Neural cell (in vitro differentiated cells): ENCODE results near the gene ADI1.
A peak's percentile ranks its signal among the peaks of the same experiment; 100 is the strongest.

Experiments
- EP300 ChIP-seq: fragments of 450-650 bp; conservative IDR thresholded peaks from 2 replicates; pipeline ENCODE4 v1.6.1; 2014; ENCODE audit warnings: antibody characterized with exemption, mild to moderate bottlenecking, moderate library complexity; ENCODE audit not compliant: poor library complexity, severe bottlenecking
- EZH2 ChIP-seq: fragments of 200-600, 300-800 bp; shearing (Covaris generic), sonication (generic); IDR thresholded peaks from 2 replicates; pipeline ENCODE4 v1.6.1; 2014; ENCODE audit warnings: antibody characterized with exemption, low read length, borderline replicate concordance, mild to moderate bottlenecking; ENCODE audit not compliant: insufficient read depth, poor library complexity, severe bottlenecking
- MXI1 ChIP-seq: fragments of 450-650 bp; conservative IDR thresholded peaks from 2 replicates; pipeline ENCODE4 v1.6.1; 2014; ENCODE audit warnings: antibody characterized with exemption, mild to moderate bottlenecking; ENCODE audit not compliant: poor library complexity, severe bottlenecking
- POLR2AphosphoS5 ChIP-seq: IDR thresholded peaks from 2 replicates; pipeline ENCODE4 v1.6.1; 2012
- RAD21 ChIP-seq: fragments of 450-650 bp; conservative IDR thresholded peaks from 2 replicates; pipeline ENCODE4 v1.6.1; 2014; ENCODE audit warnings: antibody characterized with exemption, mild to moderate bottlenecking, moderate library complexity
- REST ChIP-seq: IDR thresholded peaks from 2 replicates; pipeline ENCODE4 v1.6.1; 2012; ENCODE audit warnings: borderline replicate concordance
- SMC3 ChIP-seq: fragments of 450-650 bp; conservative IDR thresholded peaks from 2 replicates; pipeline ENCODE4 v1.6.1; 2014; ENCODE audit warnings: antibody characterized with exemption, mild to moderate bottlenecking, moderate library complexity; ENCODE audit not compliant: poor library complexity
- TAF1 ChIP-seq: IDR thresholded peaks from 2 replicates; pipeline ENCODE4 v1.6.1; 2012; ENCODE audit warnings: low read depth
- TF ChIP-seq, protein P1 (sequence below): fragments of 450-650 bp; IDR thresholded peaks from 2 replicates; pipeline ENCODE4 v1.5.1; 2014; ENCODE audit warnings: antibody characterized with exemption, mild to moderate bottlenecking, moderate library complexity; ENCODE audit not compliant: poor library complexity, severe bottlenecking

GRCh38 chr2:3470856-3471737, 48.2 kb downstream of the ADI1 start:
- TF ChIP-seq, protein P1, sequence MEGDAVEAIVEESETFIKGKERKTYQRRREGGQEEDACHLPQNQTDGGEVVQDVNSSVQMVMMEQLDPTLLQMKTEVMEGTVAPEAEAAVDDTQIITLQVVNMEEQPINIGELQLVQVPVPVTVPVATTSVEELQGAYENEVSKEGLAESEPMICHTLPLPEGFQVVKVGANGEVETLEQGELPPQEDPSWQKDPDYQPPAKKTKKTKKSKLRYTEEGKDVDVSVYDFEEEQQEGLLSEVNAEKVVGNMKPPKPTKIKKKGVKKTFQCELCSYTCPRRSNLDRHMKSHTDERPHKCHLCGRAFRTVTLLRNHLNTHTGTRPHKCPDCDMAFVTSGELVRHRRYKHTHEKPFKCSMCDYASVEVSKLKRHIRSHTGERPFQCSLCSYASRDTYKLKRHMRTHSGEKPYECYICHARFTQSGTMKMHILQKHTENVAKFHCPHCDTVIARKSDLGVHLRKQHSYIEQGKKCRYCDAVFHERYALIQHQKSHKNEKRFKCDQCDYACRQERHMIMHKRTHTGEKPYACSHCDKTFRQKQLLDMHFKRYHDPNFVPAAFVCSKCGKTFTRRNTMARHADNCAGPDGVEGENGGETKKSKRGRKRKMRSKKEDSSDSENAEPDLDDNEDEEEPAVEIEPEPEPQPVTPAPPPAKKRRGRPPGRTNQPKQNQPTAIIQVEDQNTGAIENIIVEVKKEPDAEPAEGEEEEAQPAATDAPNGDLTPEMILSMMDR, result no peak
- no peak for TF ChIP-seq EZH2
- peak; percentile 83 for TF ChIP-seq EP300
- no peak for TF ChIP-seq TAF1
- no peak for TF ChIP-seq MXI1
- TF ChIP-seq SMC3, result no peak
- TF ChIP-seq RAD21, result no peak
- TF ChIP-seq POLR2AphosphoS5, result peak; percentile 56
- no peak for TF ChIP-seq REST
